MM.1S (cell line): ENCODE results near the gene FBXW4.

ENCODE experiments used
- DNase-seq: peaks from one replicate; pipeline ENCODE4 v3.0.0-alpha.2; 2015
- H2AFZ ChIP-seq: fragments of 300-600 bp; sonication (generic); 2 replicates; pipeline ENCODE4 v1.6.0; 2016; ENCODE audit warnings: antibody characterized with exemption, low read length
- H3F3A ChIP-seq: fragments of 300-600 bp; sonication (generic); 2 replicates; pipeline ENCODE4 v1.6.1; 2016; ENCODE audit warnings: mild to moderate bottlenecking, antibody characterized with exemption, low read length, moderate library complexity, mixed read lengths; ENCODE audit not compliant: insufficient read depth
- H3K27ac ChIP-seq: fragments of 300-600 bp; sonication (generic); 2 replicates; pipeline ENCODE4 v1.5.1; 2016; ENCODE audit warnings: mild to moderate bottlenecking, low read length
- H3K27me3 ChIP-seq: fragments of 300-600 bp; sonication (generic); replicated peaks from 2 replicates; pipeline ENCODE4 v1.6.0; 2016; ENCODE audit warnings: low read length; ENCODE audit not compliant: insufficient read depth
- H3K36me3 ChIP-seq: fragments of 300-600 bp; sonication (generic); replicated peaks from 2 replicates; pipeline ENCODE4 v1.6.1; 2016; ENCODE audit warnings: mild to moderate bottlenecking, low read length, mixed read lengths; ENCODE audit not compliant: insufficient read depth
- H3K4me1 ChIP-seq: fragments of 300-600 bp; sonication (generic); 2 replicates; pipeline ENCODE4 v1.6.1; 2016; ENCODE audit warnings: low read length, mixed read lengths
- H3K4me2 ChIP-seq: fragments of 300-600 bp; sonication (generic); 2 replicates; pipeline ENCODE4 v1.6.0; 2016; ENCODE audit warnings: low read depth, low read length
- H3K4me3 ChIP-seq: fragments of 300-600 bp; sonication (generic); 2 replicates; pipeline ENCODE4 v1.5.1; 2016; ENCODE audit warnings: low read length, mixed read lengths
- H3K79me2 ChIP-seq: fragments of 300-600 bp; sonication (generic); 2 replicates; pipeline ENCODE4 v1.6.1; 2016; ENCODE audit warnings: mixed run types, low read length, mixed read lengths
- H3K9ac ChIP-seq: fragments of 300-600 bp; sonication (generic); 2 replicates; pipeline ENCODE4 v1.6.1; 2016; ENCODE audit warnings: low read length, mixed read lengths
- H3K9me2 ChIP-seq: fragments of 300-600 bp; sonication (generic); replicated peaks from 2 replicates; pipeline ENCODE4 v1.6.1; 2016; ENCODE audit warnings: mild to moderate bottlenecking, low read length, mixed read lengths; ENCODE audit not compliant: insufficient read depth
- H3K9me3 ChIP-seq: fragments of 300-600 bp; sonication (generic); replicated peaks from 2 replicates; pipeline ENCODE4 v1.6.1; 2016; ENCODE audit warnings: mild to moderate bottlenecking, low read length, mixed read lengths; ENCODE audit not compliant: insufficient read depth
- H4K20me1 ChIP-seq: fragments of 300-600 bp; sonication (generic); 2 replicates; pipeline ENCODE4 v1.6.1; 2016; ENCODE audit warnings: mild to moderate bottlenecking, low read length, moderate library complexity, mixed read lengths; ENCODE audit not compliant: insufficient read depth
- EZH2 ChIP-seq: fragments of 300-600 bp; sonication (generic); optimal IDR thresholded peaks from 2 replicates; pipeline ENCODE3; 2017; ENCODE audit warnings: low read depth, mild to moderate bottlenecking, antibody characterized with exemption, low read length, mixed read lengths
- EZH2phosphoT487 ChIP-seq: fragments of 300-600 bp; sonication (generic); IDR thresholded peaks from 2 replicates; pipeline ENCODE4 v1.6.1; 2018; ENCODE audit warnings: antibody characterized with exemption, low read length
- TF ChIP-seq, protein P1 (sequence below): fragments of 300-600 bp; sonication (generic); IDR thresholded peaks from 2 replicates; pipeline ENCODE4 v1.5.1; 2016; ENCODE audit warnings: antibody characterized with exemption, low read length, mixed read lengths

FBXW4 gene

GRCh38 chr10:101708073-101708472 lies 13.1 kb upstream of the FBXW4 start:
- TF ChIP-seq EZH2 (no peak), EZH2phosphoT487 (no peak)
- TF ChIP-seq, protein P1, sequence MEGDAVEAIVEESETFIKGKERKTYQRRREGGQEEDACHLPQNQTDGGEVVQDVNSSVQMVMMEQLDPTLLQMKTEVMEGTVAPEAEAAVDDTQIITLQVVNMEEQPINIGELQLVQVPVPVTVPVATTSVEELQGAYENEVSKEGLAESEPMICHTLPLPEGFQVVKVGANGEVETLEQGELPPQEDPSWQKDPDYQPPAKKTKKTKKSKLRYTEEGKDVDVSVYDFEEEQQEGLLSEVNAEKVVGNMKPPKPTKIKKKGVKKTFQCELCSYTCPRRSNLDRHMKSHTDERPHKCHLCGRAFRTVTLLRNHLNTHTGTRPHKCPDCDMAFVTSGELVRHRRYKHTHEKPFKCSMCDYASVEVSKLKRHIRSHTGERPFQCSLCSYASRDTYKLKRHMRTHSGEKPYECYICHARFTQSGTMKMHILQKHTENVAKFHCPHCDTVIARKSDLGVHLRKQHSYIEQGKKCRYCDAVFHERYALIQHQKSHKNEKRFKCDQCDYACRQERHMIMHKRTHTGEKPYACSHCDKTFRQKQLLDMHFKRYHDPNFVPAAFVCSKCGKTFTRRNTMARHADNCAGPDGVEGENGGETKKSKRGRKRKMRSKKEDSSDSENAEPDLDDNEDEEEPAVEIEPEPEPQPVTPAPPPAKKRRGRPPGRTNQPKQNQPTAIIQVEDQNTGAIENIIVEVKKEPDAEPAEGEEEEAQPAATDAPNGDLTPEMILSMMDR = no peak

DNA sequence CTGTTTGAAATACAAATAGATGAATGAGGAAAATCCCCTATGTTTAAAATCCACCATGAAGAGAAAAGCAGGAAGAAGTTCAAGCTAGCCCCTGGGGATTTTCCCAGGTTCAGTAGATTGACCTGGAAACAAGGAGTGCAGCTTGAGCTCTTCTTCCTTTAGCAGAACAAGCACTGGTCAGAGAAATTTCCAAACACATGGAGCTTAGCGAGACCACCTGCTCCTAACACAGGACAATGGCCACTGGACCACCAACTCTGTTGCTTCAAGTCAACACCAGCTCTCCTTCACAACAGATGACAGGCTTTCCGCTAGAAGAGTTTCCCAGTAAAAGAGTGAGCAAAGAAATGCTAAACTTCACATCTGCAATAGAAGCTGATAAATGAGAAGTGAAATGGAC lies 9.4 kb upstream of the FBXW4 start:
- Histone ChIP-seq H3K36me3 (no peaks in the 10 kb centered on the region), H3K4me2 (no peak overlapping the region), H3K27ac (no peak overlapping the region), H3K9me3 (no peaks in the 10 kb centered on the region), H3K9ac (no peak overlapping the region), H3F3A (no peaks in the 10 kb centered on the region), H3K27me3 (no peaks in the 10 kb centered on the region), H3K4me1 (no peaks in the 10 kb centered on the region), H4K20me1 (no peaks in the 10 kb centered on the region), H3K79me2 (no peaks in the 10 kb centered on the region), H3K4me3 (no peak overlapping the region), H2AFZ (no peak overlapping the region), H3K9me2 (no peaks in the 10 kb centered on the region)
- no peak for TF ChIP-seq EZH2
- no peak for TF ChIP-seq EZH2phosphoT487
- TF ChIP-seq, protein P1 = no peak
- no peak for DNase-seq

More at GRCh38 chr10:101708073-101708472, 13.1 kb upstream of the FBXW4 start:
- H3K4me1 ChIP-seq = no peaks in the 10 kb centered on the region
- H3K79me2 ChIP-seq = no peaks in the 10 kb centered on the region
- H4K20me1 ChIP-seq = no peaks in the 10 kb centered on the region
- no peaks in the 10 kb centered on the region for H3K9me3 ChIP-seq
- no peaks in the 10 kb centered on the region for H3K27me3 ChIP-seq
- no peaks in the 10 kb centered on the region for H3F3A ChIP-seq
- H3K36me3 ChIP-seq = no peaks in the 10 kb centered on the region
- no peak overlapping the region for H3K27ac ChIP-seq
- no peak overlapping the region for H3K4me2 ChIP-seq
- H3K9me2 ChIP-seq = no peaks in the 10 kb centered on the region
- H2AFZ ChIP-seq = no peak overlapping the region
- no peak overlapping the region for H3K4me3 ChIP-seq
- H3K9ac ChIP-seq = no peak overlapping the region
- DNase-seq = no peak

DNA sequence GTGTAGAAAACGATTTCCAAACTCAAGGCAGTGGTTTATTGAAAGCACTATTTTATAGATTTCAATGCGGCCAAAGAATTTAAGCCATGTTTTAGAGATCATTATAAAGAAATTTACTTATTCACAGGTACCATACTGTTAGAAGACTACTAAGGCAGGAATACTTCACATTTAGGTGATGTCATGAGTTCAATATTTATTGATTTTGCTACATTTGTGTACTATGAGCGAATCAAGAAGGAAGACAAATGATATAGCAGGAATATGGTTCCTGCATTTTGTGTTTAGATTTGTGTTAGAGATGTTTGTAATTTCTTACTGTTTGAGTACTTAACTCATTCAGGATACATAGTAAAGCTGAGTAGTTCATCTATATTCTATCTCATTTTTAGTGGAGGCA lies 1.7 kb upstream of the FBXW4 start:
- Histone ChIP-seq H3F3A (peaks cover 13% of the 10 kb centered on the region), H4K20me1 (no peaks in the 10 kb centered on the region), H3K79me2 (peaks cover 46% of the 10 kb centered on the region), H3K4me1 (peaks cover 10% of the 10 kb centered on the region; the same call in 1 of the 2 replicates), H3K9me3 (no peaks in the 10 kb centered on the region), H3K4me2 (no peak overlapping the region), H2AFZ (no peak overlapping the region), H3K9ac (no peak overlapping the region), H3K36me3 (no peaks in the 10 kb centered on the region), H3K4me3 (no peak overlapping the region), H3K27me3 (no peaks in the 10 kb centered on the region), H3K27ac (no peak overlapping the region), H3K9me2 (no peaks in the 10 kb centered on the region)
- TF ChIP-seq, protein P1 = no peak
- TF ChIP-seq EZH2 (no peak), EZH2phosphoT487 (no peak)
- DNase-seq = no peak
